GM21576 (cell line): Measurements from ENCODE around the gene ZBTB40.

Source experiments
- ATAC-seq: cut with Tn5 transposase; IDR thresholded peaks from one replicate; pipeline ENCODE4 v1.9.1; 2021; ENCODE audit warnings: mild to moderate bottlenecking, moderate library complexity; ENCODE audit not compliant: unreplicated experiment

The ZBTB40 gene

GRCh38 chr1:22552021-22552420 lies 100.4 kb downstream of the ZBTB40 start:
- no peak for ATAC-seq

- ATAC-seq, result no peak
Observed at GRCh38 chr1:22553104-22553880, 101.6 kb downstream of the ZBTB40 start.

DNA sequence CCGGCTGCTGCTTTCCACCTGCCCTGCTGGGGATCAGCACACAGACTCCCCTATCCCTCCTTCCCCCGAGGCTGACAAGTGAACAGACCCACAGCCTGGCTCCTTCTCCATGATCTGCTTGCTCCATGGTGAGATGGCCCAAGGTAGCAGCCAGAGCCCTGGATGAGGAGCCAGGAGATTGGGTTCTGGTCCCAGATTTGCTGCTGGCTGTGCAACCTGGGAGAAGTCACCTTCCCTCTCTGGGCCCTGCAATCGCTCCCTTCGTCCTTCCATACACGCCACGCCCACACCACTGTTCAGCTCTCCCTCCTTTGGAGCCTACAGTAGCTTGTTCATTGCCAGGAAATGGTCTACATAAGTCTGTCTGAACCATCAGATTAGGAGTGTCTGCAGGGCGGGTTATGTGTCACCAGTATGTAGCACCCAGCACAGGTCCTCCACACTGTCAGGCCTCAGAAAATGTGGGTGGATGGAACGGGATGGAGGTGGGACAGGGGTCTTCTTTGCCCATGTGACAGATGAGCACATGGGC lies 102.4 kb downstream of the ZBTB40 start:
- no peak for ATAC-seq

GRCh38 chr1:22555371-22555656 lies 103.7 kb downstream of the ZBTB40 start:
- ATAC-seq, result no peak

DNA sequence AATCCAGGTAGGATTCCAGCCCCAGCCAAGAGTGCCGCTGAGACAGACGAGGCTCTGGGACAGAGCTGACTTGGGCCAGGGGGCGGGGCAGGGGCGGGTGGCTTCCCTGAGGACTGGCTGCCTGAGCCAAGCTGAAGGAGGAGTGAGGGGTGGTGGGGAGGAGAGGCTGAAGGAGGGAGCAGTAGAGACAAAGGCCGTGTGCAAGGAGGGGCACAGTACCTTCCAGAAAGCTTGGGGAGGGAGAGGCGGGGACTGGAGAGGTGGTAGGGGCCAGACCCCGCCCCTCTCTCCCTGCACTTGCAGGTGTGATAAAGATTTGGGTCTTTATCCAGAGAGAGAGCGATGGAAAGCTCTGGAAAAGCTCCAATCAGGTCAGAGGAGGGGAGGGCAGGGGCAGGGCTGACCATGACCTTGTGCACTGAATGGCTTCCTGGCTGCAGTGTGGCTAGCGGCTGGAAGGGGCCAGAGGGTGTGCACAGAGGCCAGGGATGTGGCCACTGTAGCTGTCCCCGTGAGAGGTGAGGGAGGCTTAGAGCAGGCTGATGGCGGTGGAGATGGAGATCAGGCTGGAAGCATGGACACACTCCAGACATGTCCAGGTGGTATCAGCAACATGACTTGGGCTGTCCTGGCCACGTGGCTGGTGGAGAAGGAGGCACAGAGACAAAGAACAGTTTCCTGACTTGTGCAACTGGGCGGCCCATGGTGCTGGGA lies 104.9 kb downstream of the ZBTB40 start:
- no peak for ATAC-seq

DNA sequence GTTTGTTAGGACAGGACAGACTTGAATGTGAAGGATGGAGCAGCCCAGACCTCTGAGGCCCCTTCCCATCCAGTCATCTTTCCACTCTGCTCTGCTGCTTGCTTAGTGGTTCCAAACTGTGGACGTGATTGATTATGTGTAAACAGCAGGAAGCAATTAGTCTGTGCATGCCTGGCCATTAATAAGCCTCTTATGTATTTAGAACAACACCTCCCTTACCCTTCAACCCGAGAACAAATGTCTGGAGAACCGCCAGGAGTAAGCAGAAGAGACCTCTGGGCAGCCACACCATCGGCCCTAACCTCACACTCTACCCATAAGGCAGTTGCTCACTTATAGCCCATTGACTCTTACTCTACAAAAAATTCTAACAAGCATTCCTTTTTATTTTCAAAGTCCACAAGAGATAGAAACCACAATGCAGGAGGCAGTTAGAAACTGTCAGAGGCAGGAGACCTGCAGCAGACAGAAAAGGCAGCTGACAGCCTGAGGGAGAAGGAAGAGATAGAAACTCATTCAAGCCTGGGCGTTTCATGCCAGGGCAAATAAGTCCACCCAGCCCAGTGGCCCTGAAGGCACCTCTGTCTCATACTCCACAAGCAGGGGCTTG lies 105.8 kb downstream of the ZBTB40 start:
- no peak for ATAC-seq

DNA sequence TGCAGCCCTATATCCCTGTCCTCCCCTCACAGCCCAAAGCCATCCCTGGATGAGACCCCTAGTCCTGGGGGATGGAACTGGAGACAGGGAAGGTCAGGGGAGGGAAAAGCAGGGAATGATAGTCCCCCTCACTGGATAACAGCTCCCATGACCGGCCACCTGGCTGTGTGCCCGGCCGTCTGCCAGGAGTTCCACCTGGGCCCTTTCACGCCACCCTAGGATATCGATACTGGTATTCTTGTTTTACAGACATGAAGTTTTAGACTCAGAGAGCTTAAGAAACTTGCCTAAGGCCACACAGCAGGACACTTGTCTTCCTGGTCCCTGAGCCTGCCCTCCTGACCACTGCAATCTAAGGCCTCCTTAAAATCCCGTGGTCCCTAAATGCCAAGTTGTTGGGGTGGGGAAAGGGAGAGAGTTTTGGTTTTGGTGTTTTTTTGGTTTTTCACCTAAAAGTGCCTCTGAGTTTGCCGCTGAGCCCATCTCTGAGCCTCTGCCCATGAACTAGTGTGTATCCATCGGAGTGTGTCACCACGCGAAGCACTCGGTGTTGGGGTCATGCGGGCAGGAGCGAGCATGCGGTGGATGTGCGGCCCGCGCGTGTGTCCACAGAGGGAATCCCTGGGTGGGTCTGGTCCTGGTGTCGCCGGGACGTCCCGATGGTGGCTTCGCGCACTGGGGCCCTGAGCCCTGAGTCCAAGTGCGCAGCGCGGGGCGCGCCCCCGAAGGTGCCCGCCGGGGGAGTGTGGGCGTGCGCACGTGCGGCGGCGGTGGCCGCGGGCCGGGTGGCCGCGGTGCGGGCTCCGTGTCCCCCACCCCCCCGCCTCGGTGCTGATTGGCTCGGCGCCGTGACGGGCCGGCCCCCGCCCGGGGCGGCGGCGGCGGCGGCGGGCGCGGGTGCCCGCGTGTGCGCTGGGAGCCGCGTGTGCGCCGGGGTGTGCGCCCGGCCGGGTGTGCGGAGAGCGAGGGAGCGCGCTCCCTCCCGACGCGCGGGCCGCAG lies 111.2 kb downstream of the ZBTB40 start, which contains the start of gene EPHA8:
Gene EPHA8 (plus strand): TSS at position 906 of the 1,000 bp plus-strand sequence. CDS start 147 bp downstream, outside the sequence.
- no peak for ATAC-seq

- no peak for ATAC-seq
Observed at GRCh38 chr1:22563671-22564602, 112.3 kb downstream of the ZBTB40 start.

GRCh38 chr1:22566161-22566560 lies 114.5 kb downstream of the ZBTB40 start:
- no peak for ATAC-seq

GRCh38 chr1:22567197-22567596 lies 115.5 kb downstream of the ZBTB40 start:
- no peak for ATAC-seq

- no peak for ATAC-seq
Observed at GRCh38 chr1:22567994-22568393, 116.3 kb downstream of the ZBTB40 start.

- ATAC-seq, result no peak
Observed at GRCh38 chr1:22569269-22569668, 117.6 kb downstream of the ZBTB40 start.

DNA sequence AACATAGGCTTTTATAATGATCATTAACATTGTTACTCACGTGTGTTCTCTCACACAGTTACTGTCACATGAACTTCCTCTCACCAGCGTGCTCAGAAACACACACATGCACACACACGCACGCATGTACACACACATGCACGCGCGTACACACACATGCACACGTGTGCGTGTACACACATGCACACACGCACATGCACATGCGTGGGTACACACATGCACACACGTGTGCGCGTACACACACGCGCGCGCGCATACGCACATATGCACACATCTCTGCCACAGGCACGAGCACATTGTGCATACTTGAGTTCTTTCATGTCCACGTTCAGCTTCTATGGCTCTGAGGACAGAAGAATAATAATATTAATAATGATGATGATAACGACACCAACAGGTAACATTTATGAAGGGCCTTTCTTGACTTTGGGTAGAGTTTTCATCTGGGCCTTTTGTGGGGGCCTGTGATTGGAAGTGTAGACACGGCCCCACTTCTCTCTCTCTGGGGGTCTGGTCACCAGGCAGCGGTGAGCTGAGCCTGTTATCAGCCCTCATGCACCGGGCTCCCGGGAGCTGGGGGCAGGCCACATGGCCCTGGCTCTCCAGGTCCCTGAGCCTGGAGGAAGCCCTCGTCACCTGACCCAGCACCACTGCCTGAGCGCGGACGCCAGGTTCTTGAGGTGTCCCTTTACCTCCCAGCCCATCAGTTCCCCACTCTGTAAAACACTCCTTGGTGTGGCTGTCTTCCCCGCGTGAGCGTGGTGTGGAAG lies 118.7 kb downstream of the ZBTB40 start:
- ATAC-seq, result no peak

GRCh38 chr1:22572818-22573217 lies 121.2 kb downstream of the ZBTB40 start:
- no peak for ATAC-seq

GRCh38 chr1:22573237-22573636 lies 121.6 kb downstream of the ZBTB40 start:
- ATAC-seq, result no peak

DNA sequence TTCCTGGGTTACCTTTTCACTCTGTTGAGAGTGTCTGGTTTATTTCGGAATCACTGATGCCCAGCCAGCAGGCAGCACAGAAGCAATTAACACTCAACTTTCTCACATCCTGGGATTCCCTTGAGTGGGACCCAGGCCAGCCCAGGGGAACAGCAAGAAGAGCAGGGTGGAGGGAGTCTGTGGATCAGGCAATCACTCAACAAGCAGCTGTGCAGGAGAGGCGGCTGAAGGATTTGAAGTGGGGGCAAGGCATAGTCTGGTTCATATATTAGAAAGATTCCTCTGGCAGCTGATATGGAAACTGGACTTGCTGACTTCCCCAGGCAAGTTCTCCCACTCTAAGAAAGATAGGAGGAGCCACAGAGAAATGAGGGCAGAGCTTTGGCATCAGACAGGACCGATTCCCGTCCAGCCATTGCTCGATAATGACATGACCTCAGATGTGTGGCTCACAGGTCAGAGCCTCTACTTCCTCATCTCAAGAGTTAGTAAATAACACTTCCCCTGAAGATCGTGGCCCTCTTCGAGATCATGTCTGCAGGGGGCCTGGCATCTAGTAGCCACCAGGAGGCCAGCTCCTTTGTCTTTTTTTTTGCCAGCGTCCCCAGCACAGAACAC lies 124.0 kb downstream of the ZBTB40 start:
- no peak for ATAC-seq

DNA sequence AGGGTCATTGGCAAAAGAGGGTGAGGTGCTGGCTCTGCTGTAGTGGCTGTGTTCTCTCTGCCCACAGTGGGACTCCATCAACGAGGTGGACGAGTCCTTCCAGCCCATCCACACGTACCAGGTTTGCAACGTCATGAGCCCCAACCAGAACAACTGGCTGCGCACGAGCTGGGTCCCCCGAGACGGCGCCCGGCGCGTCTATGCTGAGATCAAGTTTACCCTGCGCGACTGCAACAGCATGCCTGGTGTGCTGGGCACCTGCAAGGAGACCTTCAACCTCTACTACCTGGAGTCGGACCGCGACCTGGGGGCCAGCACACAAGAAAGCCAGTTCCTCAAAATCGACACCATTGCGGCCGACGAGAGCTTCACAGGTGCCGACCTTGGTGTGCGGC lies 124.5 kb downstream of the ZBTB40 start:
- ATAC-seq, result no peak

DNA sequence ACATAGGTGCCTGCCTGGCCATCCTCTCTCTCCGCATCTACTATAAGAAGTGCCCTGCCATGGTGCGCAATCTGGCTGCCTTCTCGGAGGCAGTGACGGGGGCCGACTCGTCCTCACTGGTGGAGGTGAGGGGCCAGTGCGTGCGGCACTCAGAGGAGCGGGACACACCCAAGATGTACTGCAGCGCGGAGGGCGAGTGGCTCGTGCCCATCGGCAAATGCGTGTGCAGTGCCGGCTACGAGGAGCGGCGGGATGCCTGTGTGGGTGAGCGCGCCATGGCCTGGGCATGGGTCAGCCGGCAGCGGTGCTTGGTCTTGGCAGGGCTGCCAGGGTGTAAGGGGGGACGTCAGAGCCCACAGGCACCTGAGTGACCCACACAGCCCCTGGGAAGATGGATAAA lies 125.0 kb downstream of the ZBTB40 start:
- no peak for ATAC-seq
